HG02759 (cell line): Measurements from ENCODE around the gene RNF224.

ENCODE experiments used
- ATAC-seq: cut with Tn5 transposase; IDR thresholded peaks from one replicate; pipeline ENCODE4 v1.9.1; 2021; ENCODE audit warnings: mild to moderate bottlenecking, moderate library complexity; ENCODE audit not compliant: unreplicated experiment

The RNF224 gene

DNA sequence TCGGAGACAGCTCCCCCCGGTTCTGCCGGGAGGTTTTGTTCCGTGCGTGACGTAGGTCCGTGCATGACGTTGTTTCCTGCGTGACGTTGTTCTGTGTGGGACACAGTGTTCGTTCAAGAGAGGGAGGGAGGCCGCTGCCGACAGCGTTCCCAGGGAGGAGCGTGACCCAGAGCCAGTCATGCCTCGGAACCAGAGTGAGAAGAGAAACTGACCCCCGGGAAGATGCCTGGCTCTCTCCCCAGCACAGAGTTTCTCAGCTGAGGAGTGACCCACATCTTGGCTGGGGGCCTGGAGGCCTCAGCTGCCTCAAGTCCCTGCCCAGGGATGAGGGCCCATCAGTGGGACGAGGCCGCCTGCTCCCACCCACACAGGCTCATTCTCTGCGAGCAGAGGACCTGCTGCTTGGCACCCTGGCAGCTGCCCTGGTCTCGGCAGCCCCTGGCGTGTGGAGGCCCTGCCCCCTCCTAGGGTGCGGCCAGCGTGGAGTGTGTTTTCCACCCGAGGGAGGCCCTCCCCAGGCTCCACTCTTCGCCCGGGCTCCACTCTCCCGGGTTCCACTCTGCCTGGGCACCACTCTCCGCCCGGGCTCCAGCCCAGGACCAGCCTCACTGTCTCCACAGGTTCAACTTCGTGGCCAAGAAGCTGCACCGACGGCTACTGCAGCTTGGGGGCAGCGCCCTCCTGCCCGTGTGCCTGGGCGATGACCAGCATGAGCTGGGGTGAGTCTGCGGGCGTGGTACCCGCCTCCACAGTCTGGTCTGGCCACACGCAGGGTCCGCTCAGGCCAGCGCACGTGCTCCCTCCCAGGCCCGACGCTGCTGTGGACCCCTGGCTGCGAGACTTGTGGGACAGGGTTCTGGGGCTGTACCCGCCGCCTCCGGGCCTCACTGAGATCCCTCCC is 13.9 kb upstream of the RNF224 start:
- ATAC-seq, result no peak

DNA sequence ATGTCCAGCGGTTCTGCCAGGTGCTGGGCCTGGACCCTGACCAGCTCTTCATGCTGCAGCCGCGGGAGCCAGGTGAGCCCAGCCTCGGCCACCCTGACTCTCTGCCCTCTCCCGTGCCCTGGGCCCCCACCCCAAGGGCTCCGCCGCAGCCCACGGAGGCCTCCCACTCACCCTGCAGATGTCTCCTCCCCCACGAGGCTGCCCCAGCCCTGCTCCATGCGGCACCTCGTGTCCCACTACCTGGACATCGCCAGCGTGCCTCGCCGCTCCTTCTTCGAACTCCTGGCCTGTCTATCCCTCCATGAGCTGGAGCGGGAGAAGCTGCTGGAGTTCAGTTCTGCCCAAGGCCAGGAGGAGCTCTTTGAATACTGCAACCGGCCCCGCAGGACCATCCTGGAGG is 12.7 kb upstream of the RNF224 start:
- ATAC-seq, result no peak

DNA sequence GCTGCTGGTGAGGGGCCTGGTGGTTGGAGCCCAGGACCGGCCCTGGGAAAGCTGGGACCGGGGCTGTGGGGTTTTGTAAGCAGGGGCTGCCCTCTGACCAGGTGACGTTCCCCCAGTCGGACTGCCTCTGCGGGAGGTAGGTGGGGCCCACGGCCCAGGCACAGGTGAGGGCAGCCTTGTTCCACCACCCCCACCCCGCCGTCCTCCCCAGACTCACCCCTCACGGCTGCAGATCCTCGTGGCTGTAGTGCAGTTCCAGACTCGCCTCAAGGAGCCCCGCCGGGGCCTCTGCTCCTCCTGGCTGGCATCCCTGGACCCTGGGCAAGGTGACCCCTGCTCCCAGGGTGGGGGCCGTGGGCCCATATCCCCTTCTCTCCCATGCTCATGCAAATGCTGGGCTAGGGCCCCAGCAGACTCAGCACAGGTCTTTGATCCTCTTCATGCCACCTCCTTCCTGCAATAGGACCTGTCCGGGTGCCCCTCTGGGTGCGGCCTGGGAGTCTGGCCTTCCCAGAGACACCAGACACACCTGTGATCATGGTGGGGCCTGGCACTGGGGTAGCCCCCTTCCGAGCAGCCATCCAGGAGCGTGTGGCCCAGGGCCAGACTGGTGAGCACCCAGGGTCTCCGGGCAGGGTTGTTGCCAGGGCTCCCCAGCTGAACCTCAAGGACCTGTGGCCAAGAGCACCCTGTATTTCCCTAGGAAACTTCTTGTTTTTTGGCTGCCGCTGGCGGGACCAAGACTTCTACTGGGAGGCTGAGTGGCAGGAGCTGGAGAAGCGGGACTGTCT is 11.9 kb upstream of the RNF224 start:
- no peak for ATAC-seq

DNA sequence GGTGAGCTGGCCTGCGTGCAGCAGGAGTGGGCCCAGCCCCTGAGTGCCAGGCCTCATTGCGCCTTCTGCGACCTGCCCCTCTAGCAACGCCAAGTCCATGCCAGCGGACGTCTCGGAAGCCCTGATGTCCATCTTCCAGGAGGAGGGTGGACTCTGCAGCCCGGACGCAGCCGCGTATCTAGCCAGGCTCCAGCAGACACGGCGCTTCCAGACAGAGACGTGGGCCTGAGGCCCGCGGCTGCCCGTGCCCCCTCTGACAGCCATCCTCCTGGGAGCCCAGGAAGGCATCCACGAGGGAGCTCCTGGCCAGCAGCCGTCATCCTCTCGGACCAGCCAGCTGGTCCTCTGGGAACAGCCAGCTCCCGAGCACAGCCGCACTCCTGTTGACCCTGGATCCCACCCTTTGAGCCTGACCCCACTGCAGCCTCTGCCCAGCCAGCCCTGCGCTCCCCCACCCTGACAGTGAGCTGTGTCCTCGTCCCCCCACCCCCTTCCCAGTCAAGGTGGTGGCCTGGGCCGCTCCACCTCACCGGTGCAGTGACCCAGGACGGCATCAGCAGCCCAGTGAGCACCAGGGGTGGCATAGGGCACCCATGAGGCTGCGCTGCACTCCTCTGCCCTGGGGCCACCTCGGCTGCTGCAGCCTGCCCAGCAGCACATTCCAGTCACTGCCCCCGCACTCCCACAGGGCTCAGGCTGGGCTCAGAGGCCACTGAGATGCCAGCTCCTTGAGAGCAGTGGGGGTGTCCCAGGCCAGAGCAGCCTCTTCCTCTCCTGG is 10.9 kb upstream of the RNF224 start:
- ATAC-seq, result no peak

DNA sequence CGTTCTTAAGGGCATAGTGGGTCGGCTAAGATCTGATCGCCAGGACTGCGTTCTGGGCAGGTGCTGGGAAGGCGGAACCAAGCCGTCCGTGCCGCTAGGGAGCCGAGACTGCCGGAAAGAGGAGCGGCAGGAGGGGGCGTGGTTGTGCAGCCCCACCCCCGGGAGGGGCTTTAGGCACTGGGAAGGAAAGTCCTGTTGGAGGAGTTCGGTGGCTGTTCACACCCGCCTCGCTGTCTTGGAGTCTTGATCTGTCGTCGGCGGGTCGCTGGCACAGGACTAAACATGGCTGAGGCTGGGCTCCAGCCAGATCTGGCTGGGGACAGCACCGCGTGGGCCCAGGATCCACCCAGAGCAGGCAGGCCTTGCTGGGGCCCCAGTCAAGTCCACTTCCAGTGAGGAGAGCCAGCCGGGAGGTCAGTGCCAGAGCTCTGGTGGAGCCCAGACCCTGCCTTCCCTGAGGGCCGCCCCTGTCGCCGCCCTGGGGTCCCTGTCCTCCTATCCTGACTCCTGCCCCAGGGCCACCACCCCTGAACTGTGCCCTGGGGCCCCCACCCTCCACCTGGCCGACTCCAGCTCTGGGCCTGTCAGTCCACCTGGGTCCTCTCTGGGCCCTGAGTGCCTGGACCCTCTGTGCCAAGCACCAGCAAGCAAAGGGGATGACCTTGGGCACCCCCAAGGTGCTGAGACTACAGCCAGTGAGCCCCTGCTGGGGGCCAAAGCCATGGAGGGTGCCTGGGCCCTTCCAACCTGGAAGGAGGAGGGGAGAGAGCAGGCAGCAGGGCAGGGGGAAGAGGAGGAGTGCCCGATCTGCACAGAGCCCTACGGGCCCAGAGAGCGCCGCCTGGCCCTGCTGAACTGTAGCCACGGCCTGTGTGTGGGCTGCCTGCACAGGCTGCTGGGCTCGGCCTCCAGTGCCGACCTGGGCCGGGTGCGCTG is 9.8 kb upstream of the RNF224 start:
- no peak for ATAC-seq

DNA sequence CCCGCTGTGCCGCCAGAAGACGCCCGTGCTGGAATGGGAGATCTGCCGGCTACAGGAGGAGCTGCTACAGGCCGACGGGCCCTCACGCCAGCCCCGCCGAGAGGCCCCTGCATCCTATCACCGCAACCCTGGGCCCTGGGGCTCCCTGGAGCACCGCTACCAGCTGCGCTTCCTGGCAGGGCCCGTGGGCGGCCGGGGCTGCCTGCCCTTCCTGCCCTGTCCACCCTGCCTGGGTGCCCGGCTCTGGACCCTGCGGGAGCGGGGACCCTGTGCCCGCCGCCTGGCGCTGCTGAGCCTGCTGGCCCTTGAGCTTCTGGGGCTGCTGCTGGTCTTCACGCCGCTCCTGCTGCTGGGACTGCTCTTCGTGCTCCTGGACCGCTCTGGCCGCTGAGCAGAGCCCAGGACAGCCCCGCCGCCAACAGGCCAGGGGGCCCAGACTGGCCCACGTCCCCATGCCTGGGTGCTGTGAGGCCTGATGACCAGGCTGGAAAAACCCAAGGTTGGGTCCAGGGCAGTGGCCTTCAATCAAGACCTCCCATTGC is 9.0 kb upstream of the RNF224 start:
- no peak for ATAC-seq

DNA sequence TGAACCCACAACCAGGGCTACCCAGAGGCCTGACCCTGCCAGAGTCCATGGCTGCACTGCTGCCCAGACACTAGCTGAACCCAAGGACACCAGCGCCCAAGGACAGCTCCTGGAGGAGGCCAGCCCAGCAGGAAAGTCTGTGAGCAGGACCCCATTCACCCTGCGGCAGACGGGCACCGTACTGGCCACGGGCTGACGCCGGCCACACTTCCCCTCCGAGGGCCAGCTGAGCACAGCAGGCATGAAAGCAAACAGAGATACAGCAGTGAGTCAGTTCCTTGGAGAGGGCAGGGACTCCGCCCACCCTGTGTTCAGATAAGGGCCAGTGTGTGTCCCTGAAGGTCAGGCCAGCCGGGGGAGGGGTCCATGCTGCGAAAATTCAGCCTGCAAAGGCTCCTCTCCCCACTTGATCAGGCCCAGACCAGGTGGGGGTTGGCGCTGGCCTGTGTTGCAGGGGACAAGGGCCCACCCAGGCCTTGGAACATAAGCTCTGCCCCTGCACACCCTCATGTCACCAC is 8.5 kb upstream of the RNF224 start:
- no peak for ATAC-seq

DNA sequence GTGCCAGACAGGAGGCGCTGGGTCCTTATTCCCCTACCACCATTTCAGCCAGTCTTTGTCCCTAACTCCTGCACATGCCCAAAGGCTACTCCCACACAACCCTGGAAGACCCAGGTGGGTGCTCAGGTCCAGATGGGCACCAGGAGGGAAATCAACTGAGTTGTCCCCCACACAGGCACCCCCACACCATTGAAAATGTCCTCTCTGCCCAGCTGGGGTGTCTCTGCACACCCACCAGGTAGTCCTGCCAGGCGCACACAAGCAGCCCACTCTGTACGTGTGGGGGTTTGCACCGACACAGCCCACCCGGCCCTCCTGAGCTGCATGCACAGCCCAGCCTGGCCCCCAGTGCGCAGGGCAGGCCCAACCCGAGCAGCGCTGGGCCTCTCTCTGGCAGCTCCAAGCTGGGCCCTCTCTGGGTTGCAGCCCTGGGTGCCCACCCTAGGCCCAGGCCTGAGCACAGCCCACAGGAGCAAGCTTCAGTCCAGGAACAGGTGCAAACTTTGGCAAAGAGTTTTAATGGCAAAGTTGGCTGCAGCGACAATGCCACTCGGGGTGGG is 7.5 kb upstream of the RNF224 start:
- ATAC-seq, result no peak

DNA sequence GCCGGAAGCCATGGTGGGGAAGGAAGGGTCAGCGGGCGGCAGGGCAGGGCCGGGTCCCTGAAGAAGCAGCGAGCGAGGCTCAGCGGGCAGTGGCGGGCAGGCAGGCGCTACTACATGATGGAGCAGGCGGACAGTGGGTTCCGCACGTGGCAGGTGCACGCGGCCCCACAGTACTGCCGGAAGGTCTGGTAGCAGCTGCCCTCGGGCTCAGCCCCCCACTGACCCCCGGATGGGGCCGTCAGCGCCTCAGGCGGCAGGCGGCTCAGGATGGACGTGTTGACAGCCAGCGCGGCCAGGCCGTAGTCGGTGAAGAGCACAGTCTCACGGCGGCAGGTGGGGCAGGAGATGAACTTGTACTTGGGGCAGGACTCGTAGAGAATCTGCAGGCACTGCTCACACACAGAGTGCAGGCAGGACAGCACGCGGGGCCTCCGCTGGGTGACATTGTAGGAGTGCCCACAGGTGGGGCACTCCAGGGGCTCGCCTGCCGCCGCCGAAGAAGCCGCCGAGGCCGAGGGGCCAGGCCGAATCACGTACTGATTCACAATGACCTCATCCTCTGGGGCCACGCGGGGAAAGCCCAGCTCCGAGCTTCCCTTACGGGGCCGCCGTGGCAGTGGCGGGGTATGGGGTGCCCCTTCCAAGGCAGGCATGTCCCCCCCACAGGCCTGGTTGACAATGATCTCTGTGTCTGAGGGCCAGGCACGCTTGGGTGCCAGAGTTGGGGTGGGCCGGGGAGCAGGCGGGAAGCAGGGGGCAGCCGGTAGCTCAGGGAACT is 6.8 kb upstream of the RNF224 start:
- ATAC-seq, result no peak

DNA sequence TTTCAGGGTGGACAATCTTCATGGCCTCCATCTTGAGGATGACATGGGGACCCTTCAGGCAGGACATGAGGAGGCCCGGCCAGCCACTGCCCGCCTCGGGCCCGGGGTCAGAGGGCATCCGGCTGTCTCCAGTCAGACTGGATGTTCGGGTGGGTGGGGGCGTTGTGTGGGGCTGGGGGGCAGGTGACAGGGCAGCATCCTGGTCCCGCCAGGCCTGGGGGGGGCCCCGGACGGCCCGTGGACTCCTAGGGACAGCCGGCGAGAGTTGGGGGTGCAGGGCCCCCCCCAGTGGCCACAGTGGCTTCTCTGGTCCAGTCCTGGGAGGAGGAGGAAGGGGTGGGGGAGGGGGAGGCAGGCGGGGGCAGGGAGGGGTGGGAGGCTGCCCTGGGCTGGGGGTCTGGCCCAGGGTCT is 6.2 kb upstream of the RNF224 start:
- no peak for ATAC-seq

DNA sequence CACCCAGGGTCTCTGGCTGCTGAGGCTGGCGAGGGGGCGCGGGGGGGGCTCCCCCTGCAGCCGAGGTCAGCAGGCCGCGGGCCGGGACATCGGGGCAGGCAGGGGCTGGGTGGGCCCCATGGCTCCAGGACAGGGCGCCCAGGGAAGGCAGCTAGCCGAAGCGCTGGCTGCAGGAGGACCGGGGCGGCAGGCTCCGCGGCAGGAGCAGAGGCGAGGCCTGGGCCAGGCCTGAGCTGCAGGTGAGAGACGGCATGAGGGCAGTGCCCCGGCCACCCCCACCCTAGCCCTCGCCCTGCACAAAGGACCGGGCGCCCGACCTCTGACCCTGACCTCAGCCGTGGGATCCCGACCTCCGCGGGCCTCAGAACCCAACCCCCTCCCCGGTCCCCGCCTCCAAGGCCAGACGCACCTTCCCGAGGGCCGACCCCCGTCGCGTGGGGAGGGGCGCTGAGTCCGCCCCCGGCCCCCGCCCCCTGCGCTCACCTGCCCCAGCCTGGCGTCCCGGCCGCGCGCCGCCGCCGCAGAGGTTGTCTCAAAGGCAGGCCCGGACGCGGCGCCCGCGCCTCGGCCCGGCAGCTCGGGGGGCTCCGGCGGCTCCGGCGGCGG is 5.7 kb upstream of the RNF224 start:
- ATAC-seq, result no peak

DNA sequence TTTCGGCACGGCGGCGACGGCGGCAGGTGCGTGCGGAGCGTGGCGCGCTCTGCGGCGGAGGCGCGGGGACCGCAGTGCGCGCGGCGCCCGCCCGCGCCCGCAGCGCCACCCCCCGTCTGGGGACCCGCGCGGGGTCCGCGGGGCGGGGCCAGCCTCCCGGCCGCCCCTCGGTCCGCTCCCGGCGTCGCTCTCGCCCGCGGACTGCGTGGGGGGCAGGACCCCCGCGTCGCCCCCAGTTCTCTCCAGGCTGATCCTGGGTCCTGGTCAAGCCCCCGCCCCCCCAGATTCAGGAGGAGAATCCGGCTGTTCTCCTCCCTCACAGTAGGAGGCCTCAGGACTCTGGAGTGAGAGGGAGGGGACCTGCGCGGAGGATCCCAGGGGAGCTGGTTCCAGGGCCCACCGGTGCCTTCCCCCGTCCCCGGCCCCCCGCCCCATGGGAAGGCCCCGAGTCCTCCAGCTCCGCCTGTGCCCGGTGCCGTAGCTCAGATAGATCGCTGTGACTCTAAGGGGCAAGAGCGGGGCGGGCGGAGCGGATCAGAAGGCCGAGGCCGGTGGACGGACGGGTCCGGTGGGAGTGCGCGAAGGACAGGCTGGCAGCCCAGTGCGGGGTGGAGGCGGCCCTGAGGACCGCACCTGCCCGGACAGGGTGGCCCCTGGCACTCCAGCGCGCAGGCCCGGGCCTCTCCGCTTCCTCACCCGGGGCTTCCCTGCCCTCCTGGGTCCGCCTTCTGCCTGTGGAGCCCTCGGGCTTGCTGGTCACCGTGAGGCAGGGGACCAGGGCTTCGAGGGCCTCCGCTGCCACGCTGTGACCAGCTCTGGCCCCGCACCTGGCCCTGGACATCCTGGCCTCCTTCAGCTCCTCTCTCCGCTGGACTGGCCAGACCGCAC is 4.9 kb upstream of the RNF224 start, which contains the start of gene RNF208:
RNF208 (minus strand) TSS at position 51 of the 888 bp plus-strand sequence. CDS start 1,028 bp downstream, outside the sequence.
- ATAC-seq, result peak; percentile 5

DNA sequence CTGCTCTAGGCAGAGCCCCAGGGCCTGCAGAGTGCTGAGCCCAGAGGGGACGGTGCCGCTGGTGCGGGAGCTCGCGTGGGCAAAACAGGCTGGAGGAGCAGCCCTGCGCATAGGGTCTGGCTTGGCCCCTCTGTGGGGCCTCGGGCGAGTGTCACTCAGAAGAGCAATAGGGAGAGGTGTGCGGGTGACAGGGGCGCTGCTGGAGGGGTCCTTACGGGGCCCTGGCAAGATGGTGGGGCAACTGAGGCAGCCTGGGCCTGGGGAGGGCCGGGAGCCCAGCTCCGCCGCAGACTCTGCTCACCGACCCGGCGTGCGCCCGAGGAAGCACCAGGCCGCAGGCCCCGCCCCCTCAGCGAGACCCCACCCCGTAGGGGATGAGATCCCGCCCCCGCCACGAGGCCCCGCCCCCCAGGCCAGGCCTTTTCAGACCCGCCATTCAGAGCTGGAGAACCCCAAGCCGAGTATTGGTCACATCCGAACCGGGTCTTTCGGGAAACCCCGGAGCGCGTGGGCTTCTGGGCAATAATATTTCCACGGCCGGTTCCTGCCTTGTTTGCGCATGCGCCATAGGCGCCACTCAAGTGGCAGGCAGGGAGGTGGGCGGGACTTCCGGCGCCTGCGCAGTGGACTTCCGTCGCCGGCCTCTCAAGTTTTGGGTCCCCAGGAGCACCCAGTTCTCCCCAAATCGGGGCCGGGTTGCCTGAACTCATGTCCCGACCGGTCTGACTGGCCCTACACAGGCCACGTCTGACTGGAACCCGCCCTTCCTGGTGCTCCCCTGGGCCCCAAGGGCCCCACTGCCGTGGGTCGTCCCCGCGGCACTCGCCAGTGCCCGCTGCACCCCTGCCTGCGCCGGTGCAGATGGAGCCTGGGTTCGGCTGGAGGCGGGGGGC is 4.0 kb upstream of the RNF224 start:
- ATAC-seq, result peak; percentile 76

DNA sequence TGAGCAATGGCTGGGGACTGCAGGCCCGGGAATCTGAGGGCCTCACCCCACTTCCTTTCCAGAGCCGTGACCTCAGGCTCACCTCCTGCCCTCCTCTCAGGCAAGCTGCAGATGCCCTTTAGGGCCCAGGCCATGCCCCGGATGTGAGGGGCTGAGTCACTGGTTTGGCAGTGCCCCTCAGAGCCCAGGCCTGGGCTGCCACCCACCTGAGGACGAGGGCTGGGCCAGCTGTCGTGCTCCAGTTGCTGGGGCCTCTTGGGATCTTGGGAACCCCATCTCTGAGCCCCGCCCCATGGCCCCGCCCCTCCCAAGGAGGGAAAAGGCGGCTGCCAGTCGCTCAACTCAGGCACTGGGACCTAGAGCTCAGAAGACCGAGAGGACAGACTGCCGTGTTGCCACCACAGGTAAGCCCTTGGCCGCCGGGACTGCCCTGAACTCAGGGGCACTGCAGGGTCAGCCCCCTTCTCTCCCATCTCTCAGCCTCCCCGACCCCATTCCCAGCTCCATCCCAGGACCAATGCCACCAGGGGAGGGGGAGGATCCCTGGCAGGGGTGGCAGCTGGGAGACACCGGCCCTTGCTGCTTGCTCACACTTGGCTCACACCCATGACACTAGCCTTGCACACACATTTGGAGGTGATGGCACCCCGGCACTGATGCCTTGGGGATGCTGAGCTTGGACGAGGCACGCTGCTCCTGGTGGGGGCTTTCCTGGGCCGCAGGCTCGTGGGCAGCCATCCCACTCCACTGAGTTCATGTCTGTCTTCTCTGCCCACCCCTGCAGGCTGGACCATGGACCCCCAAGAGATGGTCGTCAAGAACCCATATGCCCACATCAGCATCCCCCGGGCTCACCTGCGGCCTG is 2.2 kb upstream of the RNF224 start, which contains the start of gene CYSRT1:
CYSRT1 (plus strand) TSS at position 345 of the 865 bp plus-strand sequence; CDS start at position 793, 448 bp downstream.
- no peak for ATAC-seq
